Measurements from ENCODE around the gene SLC19A1. TPM values are rescaled to one million over a fixed set of nuclear protein-coding genes. Genes with fewer than 3 reads are reported as not detected.

Gene SLC19A1
- polyA plus RNA-seq, 3 donors, result 25.0 to 53.0 (median 39.9) TPM

- H4K20me1 ChIP-seq (ENCODE audit: insufficient read depth, low read length), result no peaks in the 10 kb centered on the region
- TF ChIP-seq, protein P1, sequence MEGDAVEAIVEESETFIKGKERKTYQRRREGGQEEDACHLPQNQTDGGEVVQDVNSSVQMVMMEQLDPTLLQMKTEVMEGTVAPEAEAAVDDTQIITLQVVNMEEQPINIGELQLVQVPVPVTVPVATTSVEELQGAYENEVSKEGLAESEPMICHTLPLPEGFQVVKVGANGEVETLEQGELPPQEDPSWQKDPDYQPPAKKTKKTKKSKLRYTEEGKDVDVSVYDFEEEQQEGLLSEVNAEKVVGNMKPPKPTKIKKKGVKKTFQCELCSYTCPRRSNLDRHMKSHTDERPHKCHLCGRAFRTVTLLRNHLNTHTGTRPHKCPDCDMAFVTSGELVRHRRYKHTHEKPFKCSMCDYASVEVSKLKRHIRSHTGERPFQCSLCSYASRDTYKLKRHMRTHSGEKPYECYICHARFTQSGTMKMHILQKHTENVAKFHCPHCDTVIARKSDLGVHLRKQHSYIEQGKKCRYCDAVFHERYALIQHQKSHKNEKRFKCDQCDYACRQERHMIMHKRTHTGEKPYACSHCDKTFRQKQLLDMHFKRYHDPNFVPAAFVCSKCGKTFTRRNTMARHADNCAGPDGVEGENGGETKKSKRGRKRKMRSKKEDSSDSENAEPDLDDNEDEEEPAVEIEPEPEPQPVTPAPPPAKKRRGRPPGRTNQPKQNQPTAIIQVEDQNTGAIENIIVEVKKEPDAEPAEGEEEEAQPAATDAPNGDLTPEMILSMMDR (IDR thresholded peaks at IDR 0.05), result no peak
- Mint-ChIP-seq H3K4me3 (no peak overlapping the region), H3K27ac (no peak overlapping the region), H3K4me1 (no peaks in the 10 kb centered on the region), H3K9me3 (no peaks in the 10 kb centered on the region), H3K36me3 (no peaks in the 10 kb centered on the region), H3K27me3 (ENCODE audit: low read depth in 3 of 3) (peaks cover 3 to 7% (median 7%) of the 10 kb centered on the region in 3 donors)
- H3K79me2 ChIP-seq (ENCODE audit: insufficient read depth, low read length), result no peaks in the 10 kb centered on the region
- DNase-seq, result no peak
- H3K36me3 ChIP-seq (replicated peaks in 1 of 2; ENCODE audit: control insufficient read depth in 1 of 2, insufficient read depth in 2 of 2, low read length in 2 of 2), result no peaks in the 10 kb centered on the region
- H3K4me3 ChIP-seq (replicated peaks in 1 of 3; ENCODE audit: low read depth in 2 of 3, low read length in 3 of 3), result no peak overlapping the region
- H3K9me3 ChIP-seq (replicated peaks in 1 of 2; ENCODE audit: control insufficient read depth in 1 of 2, insufficient read depth in 1 of 2, low read length in 2 of 2), result no peaks in the 10 kb centered on the region
- H3K9ac ChIP-seq (ENCODE audit: insufficient read depth, low read length, poor library complexity, severe bottlenecking), result no peak overlapping the region
- H3K27me3 ChIP-seq (ENCODE audit: control insufficient read depth in 2 of 2, insufficient read depth in 2 of 2, low read length in 2 of 2), result no peaks in the 10 kb centered on the region
- 87% methylated on average over 16 of the region's 21 CpGs for WGBS (ENCODE audit: insufficient coverage)
- H3K4me1 ChIP-seq (ENCODE audit: control insufficient read depth in 1 of 2, insufficient read depth in 2 of 2, low read length in 2 of 2), result no peaks in the 10 kb centered on the region
- H3K27ac ChIP-seq (ENCODE audit: low read depth in 1 of 2, low read length in 2 of 2), result no peak overlapping the region
- no peak overlapping the region for H2AFZ ChIP-seq (ENCODE audit: insufficient read depth, low read depth, low read length, poor library complexity, severe bottlenecking)
- intact Hi-C loops (cut with micrococcal nuclease), result no loop called here
- no peak overlapping the region for H3K4me2 ChIP-seq (replicated peaks; ENCODE audit: extremely low read depth, low read length, poor library complexity, severe bottlenecking)
These were observed 34.0 kb upstream of the SLC19A1 start for GRCh38 chr21:45575993-45576837.

DNA sequence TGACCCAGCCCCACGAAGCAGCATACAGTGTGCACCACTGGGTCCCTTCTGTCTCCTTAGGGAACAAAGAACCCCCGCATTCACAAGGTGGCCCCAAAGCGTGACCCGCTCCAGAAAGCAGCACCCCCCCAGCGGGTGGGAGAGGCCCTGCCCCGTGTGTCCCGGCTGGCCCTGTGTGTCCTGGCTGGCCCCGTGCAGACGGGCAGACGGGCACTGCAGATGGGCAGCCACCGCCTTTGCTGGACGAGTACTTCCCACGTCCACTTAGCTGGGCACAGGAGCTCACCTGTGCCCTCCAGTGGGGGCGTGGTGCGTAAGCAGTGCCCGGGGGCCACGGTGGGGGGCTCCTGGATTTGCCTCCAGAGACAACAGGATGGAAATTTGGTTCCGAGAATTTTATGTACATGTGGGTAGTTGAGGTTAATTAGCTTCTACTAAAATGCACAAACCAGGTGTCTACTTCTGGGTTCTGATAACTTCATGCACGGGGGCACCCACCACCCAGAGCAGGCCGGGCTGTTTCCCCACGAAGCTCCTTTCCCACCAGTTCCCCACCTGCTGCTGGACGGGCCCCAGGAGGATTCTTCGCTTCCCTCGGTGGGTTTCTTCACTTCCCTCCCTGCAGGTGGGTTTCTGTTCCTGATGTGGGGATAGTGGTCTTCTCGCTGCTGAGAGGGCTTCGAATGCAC lies 33.2 kb upstream of the SLC19A1 start:
- intact Hi-C loops (cut with micrococcal nuclease), result no loop called here
- Mint-ChIP-seq H3K27me3 (ENCODE audit: low read depth in 3 of 3) (peaks cover 3 to 7% (median 4%) of the 10 kb centered on the region in 3 donors), H3K4me1 (no peaks in the 10 kb centered on the region), H3K27ac (no peak overlapping the region), H3K4me3 (no peak overlapping the region), H3K36me3 (no peaks in the 10 kb centered on the region), H3K9me3 (no peaks in the 10 kb centered on the region)
- no peaks in the 10 kb centered on the region for H3K36me3 ChIP-seq (replicated peaks in 1 of 2; ENCODE audit: control insufficient read depth in 1 of 2, insufficient read depth in 2 of 2, low read length in 2 of 2)
- no peaks in the 10 kb centered on the region for H3K9me3 ChIP-seq (replicated peaks in 1 of 2; ENCODE audit: control insufficient read depth in 1 of 2, insufficient read depth in 1 of 2, low read length in 2 of 2)
- DNase-seq, result no peak
- WGBS (ENCODE audit: insufficient coverage), result 93% methylated on average over 15 of the region's 26 CpGs
- H3K27ac ChIP-seq (ENCODE audit: low read depth in 1 of 2, low read length in 2 of 2), result no peak overlapping the region
- no peak overlapping the region for H2AFZ ChIP-seq (ENCODE audit: insufficient read depth, low read depth, low read length, poor library complexity, severe bottlenecking)
- no peaks in the 10 kb centered on the region for H3K27me3 ChIP-seq (ENCODE audit: control insufficient read depth in 2 of 2, insufficient read depth in 2 of 2, low read length in 2 of 2)
- no peaks in the 10 kb centered on the region for H4K20me1 ChIP-seq (ENCODE audit: insufficient read depth, low read length)
- H3K4me3 ChIP-seq (replicated peaks in 1 of 3; ENCODE audit: low read depth in 2 of 3, low read length in 3 of 3), result no peak overlapping the region
- no peak overlapping the region for H3K9ac ChIP-seq (ENCODE audit: insufficient read depth, low read length, poor library complexity, severe bottlenecking)
- TF ChIP-seq, protein P1 (IDR thresholded peaks at IDR 0.05), result no peak
- H3K79me2 ChIP-seq (ENCODE audit: insufficient read depth, low read length), result no peaks in the 10 kb centered on the region
- H3K4me1 ChIP-seq (ENCODE audit: control insufficient read depth in 1 of 2, insufficient read depth in 2 of 2, low read length in 2 of 2), result no peaks in the 10 kb centered on the region
- H3K4me2 ChIP-seq (replicated peaks; ENCODE audit: extremely low read depth, low read length, poor library complexity, severe bottlenecking), result no peak overlapping the region
